HCT116 (cell line): ENCODE results near the gene IRX2. TPM values are rescaled to one million over a fixed set of nuclear protein-coding genes. Genes with fewer than 3 reads are reported as not detected.

ENCODE experiments used
- ATAC-seq: fragments of 200-7000 bp; cut with Tn5 transposase; 2 replicates; pipeline ENCODE4 v1.9.1; 2020; ENCODE audit warnings: mild to moderate bottlenecking, moderate library complexity
- BruUV-seq: library from RNA; stranded (reverse); fragments of 400-500 nt; replicated peaks from 2 replicates; lab custom pipeline; 2021; lab: Mats Ljungman, UMichigan
- CTCF ChIA-PET: fragments of 300-600 bp; sonication (Branson Sonifier 250); formaldehyde crosslinking; loops from one replicate; lab custom pipeline; 2021; ENCODE audit warnings: antibody characterized with exemption; lab: Charles Lee
- POLR2A ChIA-PET: fragments of 300-600, 350-600 bp; sonication (Branson Sonifier 250); formaldehyde crosslinking; loops from one replicate; lab custom pipeline; 2021; ENCODE audit warnings: antibody characterized with exemption; lab: Charles Lee
- RAD21 ChIA-PET, 2 experiments: fragments of 300-600 bp; sonication (Branson Sonifier 250); formaldehyde crosslinking; loops; one replicate each; lab custom pipeline; 2023; ENCODE audit warnings: low total read pairs in 2 of 2; ENCODE audit not compliant: uncharacterized antibody in 2 of 2, unreplicated experiment in 2 of 2, low non-redundant PET in 1 of 2; lab: Charles Lee
- DNase-seq: peaks from one replicate; pipeline ENCODE4 v3.0.0-alpha.2; 2010; ENCODE audit warnings: low read depth, low spot score
- H2AFZ ChIP-seq: fragments of 200-600 bp; shearing (Covaris generic), sonication (generic); 2 replicates; pipeline ENCODE4 v1.6.1; 2017; ENCODE audit warnings: low read depth, mixed run types, mixed read lengths, antibody characterized with exemption, low read length; ENCODE audit not compliant: poor library complexity, severe bottlenecking
- H3K27ac ChIP-seq: 2 replicates; pipeline ENCODE4 v1.5.1; 2012; ENCODE audit warnings: low read depth, low read length
- H3K27me3 ChIP-seq: fragments of 200-600 bp; sonication (generic); 2 replicates; pipeline ENCODE4 v1.6.1; 2016; ENCODE audit warnings: mixed run types, low read length, mixed read lengths; ENCODE audit not compliant: insufficient read depth
- H3K36me3 ChIP-seq, 2 experiments: fragments of 200-500 bp in 1 of 2; fragments of 200-600 bp in 1 of 2; sonication (Bioruptor generic) in 1 of 2; sonication (generic) in 1 of 2; 2 replicates each; pipeline versions ENCODE4 v1.5.1 to v1.6.1; 2014 to 2016; ENCODE audit warnings: low read length in 2 of 2, inconsistent platforms in 1 of 2, mixed read lengths in 1 of 2, mixed run types in 1 of 2; ENCODE audit not compliant: insufficient read depth in 2 of 2, control insufficient read depth in 1 of 2
- H3K4me1 ChIP-seq, 2 experiments: fragments of 200-600 bp in 1 of 2; sonication (generic) in 1 of 2; 2 replicates each; pipeline versions ENCODE4 v1.5.1 to v1.6.1; 2012 to 2017; ENCODE audit warnings: low read length in 2 of 2, inconsistent platforms in 1 of 2, mild to moderate bottlenecking in 1 of 2, mixed read lengths in 1 of 2, mixed run types in 1 of 2, moderate library complexity in 1 of 2; ENCODE audit not compliant: insufficient read depth in 2 of 2, control insufficient read depth in 1 of 2
- H3K4me2 ChIP-seq: fragments of 200-600 bp; sonication (generic); 2 replicates; pipeline ENCODE4 v1.6.1; 2017; ENCODE audit warnings: mixed run types, low read length, mixed read lengths
- H3K4me3 ChIP-seq, 2 experiments: fragments of 200-600 bp in 1 of 2; sonication (generic) in 1 of 2; replicated peaks in 1 of 2; 2 replicates each; pipeline ENCODE4 v1.5.1; 2011 to 2016; ENCODE audit warnings: low read length in 2 of 2, control low read depth in 1 of 2, low read depth in 1 of 2, mild to moderate bottlenecking in 1 of 2, mixed read lengths in 1 of 2, mixed run types in 1 of 2
- H3K79me2 ChIP-seq: fragments of 200-600 bp; sonication (generic); 2 replicates; pipeline ENCODE4 v1.6.1; 2017; ENCODE audit warnings: mild to moderate bottlenecking, mixed run types, low read length, moderate library complexity, mixed read lengths; ENCODE audit not compliant: insufficient read depth
- H3K9ac ChIP-seq: fragments of 200-600 bp; sonication (generic); 2 replicates; pipeline ENCODE4 v1.6.1; 2016; ENCODE audit warnings: low read length, mixed read lengths
- H3K9me2 ChIP-seq: fragments of 200-600 bp; sonication (generic), shearing (Covaris generic); 2 replicates; pipeline ENCODE4 v1.6.1; 2017; ENCODE audit warnings: mixed run types, mild to moderate bottlenecking, moderate library complexity; ENCODE audit not compliant: insufficient read depth
- H3K9me3 ChIP-seq, 2 experiments: fragments of 200-500 bp in 1 of 2; fragments of 200-600 bp in 1 of 2; sonication (Bioruptor generic) in 1 of 2; sonication (generic) in 1 of 2; 2 replicates each; pipeline ENCODE4 v1.6.1; 2014 to 2017; ENCODE audit warnings: low read length in 2 of 2, mixed read lengths in 2 of 2, inconsistent platforms in 1 of 2, low read depth in 1 of 2, mild to moderate bottlenecking in 1 of 2, mixed run types in 1 of 2, moderate library complexity in 1 of 2; ENCODE audit not compliant: control insufficient read depth in 1 of 2, insufficient read depth in 1 of 2
- H4K20me1 ChIP-seq: fragments of 200-600 bp; sonication (generic), shearing (Covaris generic); 2 replicates; pipeline ENCODE4 v1.6.1; 2017; ENCODE audit warnings: mixed run types, mild to moderate bottlenecking, moderate library complexity; ENCODE audit not compliant: insufficient read depth
- EZH2 ChIP-seq: fragments of 200-600 bp; sonication (generic); IDR thresholded peaks from 2 replicates; pipeline ENCODE4 v1.6.1; 2017; ENCODE audit warnings: antibody characterized with exemption, mixed run types
- POLR2A ChIP-seq: IDR thresholded peaks from 2 replicates; pipeline ENCODE4 v1.7.0; 2011; ENCODE audit warnings: borderline replicate concordance; ENCODE audit not compliant: insufficient read depth, insufficient read length; ENCODE audit errors: extremely low read depth
- TCF7L2 ChIP-seq: IDR thresholded peaks from 2 replicates; pipeline ENCODE4 v1.7.0; 2011; ENCODE audit warnings: borderline replicate concordance, inconsistent platforms; ENCODE audit not compliant: insufficient read depth, insufficient read length; ENCODE audit errors: extremely low read depth
- intact Hi-C: fragments of 100-400 bp; cut with micrococcal nuclease; formaldehyde crosslinking; loops from 2 replicates; pipeline ENCODE4 v1.10.0; 2022
- total RNA-seq: library from RNA; stranded (reverse); gene quantifications from one replicate; pipeline ENCODE4 v1.2.1, GENCODE V29; 2021; ENCODE audit not compliant: unreplicated experiment
- TF ChIP-seq, protein P1 (sequence below): IDR thresholded peaks from 2 replicates; pipeline ENCODE4 v1.6.1; 2012
- TF ChIP-seq, protein P2 (sequence below), 3 experiments: fragments of 200-600 bp in 1 of 3; sonication (generic) in 1 of 3; IDR thresholded peaks in 2 of 3; conservative IDR thresholded peaks in 1 of 3; 2 replicates each; pipeline ENCODE4 v1.5.1; 2012 to 2017; ENCODE audit warnings: low read depth in 2 of 3, low read length in 2 of 3, antibody characterized with exemption in 1 of 3, borderline replicate concordance in 1 of 3, control low read depth in 1 of 3, mild to moderate bottlenecking in 1 of 3, mixed read lengths in 1 of 3, mixed run types in 1 of 3, moderate library complexity in 1 of 3; ENCODE audit not compliant: insufficient read depth in 1 of 3

Gene IRX2
- total RNA-seq, 1 experiment from 2014 or later: not detected

DNA sequence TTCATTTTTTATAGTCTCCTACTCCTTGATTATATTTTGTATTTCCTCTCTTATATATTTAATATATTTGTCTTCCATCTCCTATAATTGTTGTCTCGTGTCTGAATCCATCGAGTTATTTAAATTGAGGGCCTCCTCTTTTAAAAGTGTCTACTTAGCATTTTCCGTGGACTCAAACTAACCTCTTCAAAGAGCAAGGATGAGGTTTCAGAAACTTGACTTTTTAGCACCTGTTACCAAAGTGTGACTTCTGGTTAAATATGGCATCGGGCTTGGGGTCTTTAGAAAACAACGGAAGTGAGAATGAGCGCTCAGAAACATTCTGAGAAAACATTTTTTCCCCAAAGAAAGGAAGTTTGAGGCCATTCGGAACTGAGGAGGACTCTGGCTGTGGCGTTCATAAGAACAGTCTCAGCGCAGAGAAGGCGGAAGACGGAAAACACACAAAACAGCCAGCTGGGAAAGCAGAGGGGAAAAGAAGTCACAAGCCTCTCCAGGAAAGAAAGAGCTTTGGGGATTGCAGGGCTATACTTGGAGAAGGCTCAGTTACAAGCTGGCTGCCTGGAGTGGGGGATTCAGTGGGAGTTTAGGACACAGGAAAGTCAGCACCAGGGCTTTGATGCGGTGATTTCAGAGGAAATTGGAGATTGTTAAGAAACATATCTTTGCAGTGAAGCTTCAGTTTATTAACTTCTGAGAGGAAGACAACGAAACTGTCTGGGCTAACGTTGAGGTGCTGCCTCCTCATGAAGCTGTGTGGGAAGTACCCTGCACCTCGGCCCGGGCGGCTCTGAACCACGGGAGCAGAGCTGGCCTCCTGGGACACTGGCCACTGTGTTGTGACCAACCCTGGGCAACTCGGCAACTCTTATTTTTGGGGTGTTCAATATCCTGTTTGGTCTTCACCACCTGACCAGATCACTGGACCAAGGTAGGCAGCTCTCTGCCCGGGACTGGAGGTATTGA lies 25.1 kb upstream of the IRX2 start:
- Histone ChIP-seq H3K4me1 (no peaks in the 10 kb centered on the region), H3K9ac (no peak overlapping the region), H3K79me2 (no peaks in the 10 kb centered on the region), H3K9me3 (peaks cover 3 to 13% of the 10 kb centered on the region in 2 experiments; a peak in 2 of 4 replicates), H3K4me2 (no peak overlapping the region), H2AFZ (no peak overlapping the region), H3K36me3 (no peaks in the 10 kb centered on the region), H3K27ac (no peak overlapping the region), H3K9me2 (no peaks in the 10 kb centered on the region), H3K4me3 (no peak overlapping the region), H3K27me3 (no peaks in the 10 kb centered on the region)
- CTCF ChIA-PET: no interaction called here
- no peak for ATAC-seq
- intact Hi-C loops: no loop called here
- BruUV-seq: no TSS peak
- TF ChIP-seq, protein P1, sequence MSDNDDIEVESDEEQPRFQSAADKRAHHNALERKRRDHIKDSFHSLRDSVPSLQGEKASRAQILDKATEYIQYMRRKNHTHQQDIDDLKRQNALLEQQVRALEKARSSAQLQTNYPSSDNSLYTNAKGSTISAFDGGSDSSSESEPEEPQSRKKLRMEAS: no peak
- TF ChIP-seq, protein P2, sequence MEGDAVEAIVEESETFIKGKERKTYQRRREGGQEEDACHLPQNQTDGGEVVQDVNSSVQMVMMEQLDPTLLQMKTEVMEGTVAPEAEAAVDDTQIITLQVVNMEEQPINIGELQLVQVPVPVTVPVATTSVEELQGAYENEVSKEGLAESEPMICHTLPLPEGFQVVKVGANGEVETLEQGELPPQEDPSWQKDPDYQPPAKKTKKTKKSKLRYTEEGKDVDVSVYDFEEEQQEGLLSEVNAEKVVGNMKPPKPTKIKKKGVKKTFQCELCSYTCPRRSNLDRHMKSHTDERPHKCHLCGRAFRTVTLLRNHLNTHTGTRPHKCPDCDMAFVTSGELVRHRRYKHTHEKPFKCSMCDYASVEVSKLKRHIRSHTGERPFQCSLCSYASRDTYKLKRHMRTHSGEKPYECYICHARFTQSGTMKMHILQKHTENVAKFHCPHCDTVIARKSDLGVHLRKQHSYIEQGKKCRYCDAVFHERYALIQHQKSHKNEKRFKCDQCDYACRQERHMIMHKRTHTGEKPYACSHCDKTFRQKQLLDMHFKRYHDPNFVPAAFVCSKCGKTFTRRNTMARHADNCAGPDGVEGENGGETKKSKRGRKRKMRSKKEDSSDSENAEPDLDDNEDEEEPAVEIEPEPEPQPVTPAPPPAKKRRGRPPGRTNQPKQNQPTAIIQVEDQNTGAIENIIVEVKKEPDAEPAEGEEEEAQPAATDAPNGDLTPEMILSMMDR (IDR thresholded peaks at IDR 0.05 in 2 of 3, conservative IDR thresholded peaks at IDR 0.05 in 1 of 3; ENCODE audit: borderline replicate concordance in 1 of 3, insufficient read depth in 1 of 3, low read depth in 2 of 3, low read length in 2 of 3): no peak
- TF ChIP-seq TCF7L2: no peak
- TF ChIP-seq POLR2A: no peak
- TF ChIP-seq, all 23 proteins: peak for 0
- no peaks in the 10 kb centered on the region for H4K20me1 ChIP-seq
- ChIA-PET RAD21 (no interaction called here), POLR2A (no interaction called here)
- no peak for DNase-seq

DNA sequence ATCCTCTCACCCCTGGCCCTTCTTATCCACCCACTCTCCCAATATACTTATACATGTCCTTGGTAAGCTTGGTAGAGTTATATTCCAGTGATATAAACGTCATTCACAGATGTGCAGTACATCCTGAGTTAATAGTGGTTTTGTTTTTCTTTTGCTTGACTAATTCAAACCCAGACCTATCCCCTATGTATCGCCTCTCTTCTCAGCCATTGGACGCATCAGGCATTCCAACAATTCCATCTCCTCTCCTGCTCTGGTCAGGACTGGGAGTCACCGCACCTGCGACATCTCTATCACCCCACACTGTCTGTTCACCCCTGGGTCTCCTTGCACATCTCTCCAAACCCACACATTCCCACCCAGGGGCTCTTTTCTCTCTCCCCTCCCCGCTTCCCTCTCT lies 21.9 kb upstream of the IRX2 start:
- TF ChIP-seq POLR2A: no peak
- no peak for TF ChIP-seq EZH2
- no peaks in the 10 kb centered on the region for H3K4me1 ChIP-seq
- peaks cover 6% of the 10 kb centered on the region in 2 experiments; a peak in 2 of 4 replicates for H3K9me3 ChIP-seq
- CTCF ChIA-PET: no interaction called here
- intact Hi-C loops: no loop called here
- BruUV-seq: no TSS peak
- no peak for ATAC-seq
- no peak overlapping the region for H3K4me2 ChIP-seq
- no peak overlapping the region for H3K27ac ChIP-seq
- H4K20me1 ChIP-seq: no peaks in the 10 kb centered on the region
- no peaks in the 10 kb centered on the region for H3K27me3 ChIP-seq
- no peak overlapping the region for H3K4me3 ChIP-seq
- no peaks in the 10 kb centered on the region for H3K36me3 ChIP-seq
- RAD21 ChIA-PET: no interaction called here
- H3K9ac ChIP-seq: no peak overlapping the region
- H2AFZ ChIP-seq: no peak overlapping the region
- no peaks in the 10 kb centered on the region for H3K79me2 ChIP-seq
- DNase-seq: no peak
- POLR2A ChIA-PET: no interaction called here
- no peaks in the 10 kb centered on the region for H3K9me2 ChIP-seq
